Neural cell (in vitro differentiated cells): Measurements from ENCODE around the gene ARHGEF25. TPM values are rescaled to one million over a fixed set of nuclear protein-coding genes. Genes with fewer than 3 reads are reported as not detected.

Experiments
- H2AFZ ChIP-seq: fragments of 200-600, 300-800 bp; sonication (generic), shearing (Covaris generic); 2 replicates; pipeline ENCODE4 v1.6.0; 2014; ENCODE audit warnings: low read depth, mild to moderate bottlenecking, antibody characterized with exemption, low read length, moderate library complexity
- H3F3A ChIP-seq: fragments of 200-600 bp; shearing (Covaris generic); 2 replicates; pipeline ENCODE4 v1.6.1; 2016; ENCODE audit warnings: mild to moderate bottlenecking, moderate library complexity, mixed read lengths, antibody characterized with exemption, low read length; ENCODE audit not compliant: insufficient read depth, poor library complexity, severe bottlenecking
- H3K27ac ChIP-seq: fragments of 200-600, 300-800 bp; sonication (generic), shearing (Covaris generic); 2 replicates; pipeline ENCODE4 v1.5.1; 2014; ENCODE audit warnings: mild to moderate bottlenecking, low read length, moderate library complexity
- H3K27me3 ChIP-seq: fragments of 300-800, 200-600 bp; sonication (generic), shearing (Covaris generic); 2 replicates; pipeline ENCODE4 v1.6.0; 2014; ENCODE audit warnings: mild to moderate bottlenecking, low read depth, low read length, moderate library complexity; ENCODE audit not compliant: insufficient read depth
- H3K36me3 ChIP-seq: fragments of 300-800, 200-600 bp; sonication (generic), shearing (Covaris generic); 2 replicates; pipeline ENCODE4 v1.5.1; 2014; ENCODE audit warnings: mild to moderate bottlenecking, antibody characterized with exemption, low read length, moderate library complexity; ENCODE audit not compliant: insufficient read depth
- H3K4me2 ChIP-seq: fragments of 300-800, 200-600 bp; sonication (generic), shearing (Covaris generic); 2 replicates; pipeline ENCODE4 v1.6.0; 2014; ENCODE audit warnings: mild to moderate bottlenecking, low read length
- H3K4me3 ChIP-seq: fragments of 300-800, 200-600 bp; sonication (generic), shearing (Covaris generic); 2 replicates; pipeline ENCODE4 v1.5.1; 2014; ENCODE audit warnings: mild to moderate bottlenecking, low read length, moderate library complexity
- H3K79me2 ChIP-seq: fragments of 200-600 bp; shearing (Covaris generic); replicated peaks from 2 replicates; pipeline ENCODE4 v1.6.0; 2014; ENCODE audit warnings: mild to moderate bottlenecking, low read length, moderate library complexity; ENCODE audit not compliant: insufficient read depth
- H3K9ac ChIP-seq: fragments of 300-800, 200-600 bp; sonication (generic), shearing (Covaris generic); 2 replicates; pipeline ENCODE4 v1.6.1; 2016; ENCODE audit warnings: mild to moderate bottlenecking, low read length, mixed read lengths
- H3K9me2 ChIP-seq: fragments of 200-600 bp; shearing (Covaris generic); 2 replicates; pipeline ENCODE4 v1.6.1; 2016; ENCODE audit warnings: mild to moderate bottlenecking, low read length, mixed read lengths; ENCODE audit not compliant: insufficient read depth
- H3K9me3 ChIP-seq: fragments of 200-600, 300-800 bp; sonication (generic), shearing (Covaris generic); 2 replicates; pipeline ENCODE4 v1.6.1; 2016; ENCODE audit warnings: mild to moderate bottlenecking, mixed run types, low read length, moderate library complexity, mixed read lengths
- H4K20me1 ChIP-seq: fragments of 200-600 bp; shearing (Covaris generic); 2 replicates; pipeline ENCODE4 v1.6.1; 2016; ENCODE audit warnings: mild to moderate bottlenecking, mixed run types; ENCODE audit not compliant: insufficient read depth
- CTCF ChIP-seq: fragments of 450-650 bp; IDR thresholded peaks from 2 replicates; pipeline ENCODE4 v1.5.1; 2014; ENCODE audit warnings: antibody characterized with exemption, mild to moderate bottlenecking, moderate library complexity; ENCODE audit not compliant: poor library complexity, severe bottlenecking
- EP300 ChIP-seq: fragments of 450-650 bp; conservative IDR thresholded peaks from 2 replicates; pipeline ENCODE4 v1.6.1; 2014; ENCODE audit warnings: antibody characterized with exemption, mild to moderate bottlenecking, moderate library complexity; ENCODE audit not compliant: poor library complexity, severe bottlenecking
- EZH2 ChIP-seq: fragments of 200-600, 300-800 bp; shearing (Covaris generic), sonication (generic); IDR thresholded peaks from 2 replicates; pipeline ENCODE4 v1.6.1; 2014; ENCODE audit warnings: antibody characterized with exemption, low read length, borderline replicate concordance, mild to moderate bottlenecking; ENCODE audit not compliant: insufficient read depth, poor library complexity, severe bottlenecking
- MXI1 ChIP-seq: fragments of 450-650 bp; conservative IDR thresholded peaks from 2 replicates; pipeline ENCODE4 v1.6.1; 2014; ENCODE audit warnings: antibody characterized with exemption, mild to moderate bottlenecking; ENCODE audit not compliant: poor library complexity, severe bottlenecking
- POLR2AphosphoS5 ChIP-seq: IDR thresholded peaks from 2 replicates; pipeline ENCODE4 v1.6.1; 2012
- RAD21 ChIP-seq: fragments of 450-650 bp; conservative IDR thresholded peaks from 2 replicates; pipeline ENCODE4 v1.6.1; 2014; ENCODE audit warnings: antibody characterized with exemption, mild to moderate bottlenecking, moderate library complexity
- polyA plus RNA-seq: library from polyadenylated mRNA; depleted of rRNA; stranded (reverse); fragments of >200 nt; gene quantifications from 2 replicates; pipeline ENCODE4 v1.2.3, GENCODE V29; 2014
- TF ChIP-seq, protein P1 (sequence below): IDR thresholded peaks from 2 replicates; pipeline ENCODE4 v1.6.1; 2012; ENCODE audit warnings: borderline replicate concordance

Gene ARHGEF25
- polyA plus RNA-seq, 1 donor from 2014 or later: 12.9 TPM

DNA sequence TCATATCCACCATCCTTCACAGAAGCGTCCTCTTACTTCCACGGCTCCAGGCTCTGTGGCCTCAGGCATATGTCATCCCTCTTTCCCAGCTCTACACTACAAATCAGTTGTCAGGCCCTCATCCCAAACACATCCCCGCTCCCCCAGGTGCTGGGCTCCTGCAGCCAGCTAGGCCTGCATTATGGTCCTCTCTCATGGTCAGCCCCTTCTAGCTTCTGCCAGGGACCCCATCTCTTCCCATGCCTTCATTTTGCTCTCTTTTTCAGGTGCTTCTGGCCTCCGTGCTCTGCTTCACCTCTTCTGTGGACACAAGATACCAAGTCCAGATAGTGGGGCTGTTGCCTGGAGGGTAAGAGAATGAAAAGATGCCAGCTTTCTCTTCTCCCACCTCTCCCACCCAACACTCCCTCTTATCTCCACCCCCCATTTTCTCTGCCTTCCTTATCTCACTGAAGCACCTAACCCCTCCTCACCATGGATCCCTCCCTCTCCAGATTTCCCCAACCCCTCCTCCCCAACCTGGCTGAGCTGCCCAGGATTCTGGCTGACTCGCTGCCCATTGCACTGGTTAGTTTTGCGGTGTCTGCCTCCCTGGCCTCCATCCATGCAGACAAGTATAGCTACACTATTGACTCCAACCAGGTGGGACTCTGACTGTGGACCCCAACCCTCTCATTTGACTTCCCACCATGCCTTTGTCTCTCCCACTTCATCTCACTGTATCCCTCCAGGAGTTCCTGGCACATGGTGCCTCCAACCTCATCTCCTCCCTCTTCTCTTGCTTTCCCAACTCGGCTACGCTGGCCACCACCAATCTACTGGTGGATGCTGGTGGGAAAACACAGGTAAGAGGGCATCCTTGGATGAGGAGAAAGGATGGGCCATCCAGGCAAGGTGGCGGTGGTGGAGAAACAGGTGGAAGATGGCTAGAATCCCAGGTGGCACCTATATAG, 11.3 kb downstream of the ARHGEF25 start (continued):
- TF ChIP-seq CTCF: no peak

GRCh38 chr12:57623385-57623784, 12.2 kb downstream of the ARHGEF25 start:
- Histone ChIP-seq H3K27ac (no peak overlapping the region), H3K9ac (no peak overlapping the region), H3K79me2 (no peaks in the 10 kb centered on the region), H3K9me3 (no peaks in the 10 kb centered on the region), H3F3A (no peaks in the 10 kb centered on the region), H3K27me3 (peaks cover 83% of the 10 kb centered on the region), H3K4me2 (no peak overlapping the region), H2AFZ (no peak overlapping the region), H3K9me2 (no peaks in the 10 kb centered on the region), H4K20me1 (no peaks in the 10 kb centered on the region), H3K36me3 (peaks cover 2% of the 10 kb centered on the region), H3K4me3 (no peak overlapping the region)
- TF ChIP-seq MXI1 (no peak), EZH2 (no peak), POLR2AphosphoS5 (no peak), RAD21 (no peak), CTCF (no peak), EP300 (no peak)
- TF ChIP-seq, protein P1, sequence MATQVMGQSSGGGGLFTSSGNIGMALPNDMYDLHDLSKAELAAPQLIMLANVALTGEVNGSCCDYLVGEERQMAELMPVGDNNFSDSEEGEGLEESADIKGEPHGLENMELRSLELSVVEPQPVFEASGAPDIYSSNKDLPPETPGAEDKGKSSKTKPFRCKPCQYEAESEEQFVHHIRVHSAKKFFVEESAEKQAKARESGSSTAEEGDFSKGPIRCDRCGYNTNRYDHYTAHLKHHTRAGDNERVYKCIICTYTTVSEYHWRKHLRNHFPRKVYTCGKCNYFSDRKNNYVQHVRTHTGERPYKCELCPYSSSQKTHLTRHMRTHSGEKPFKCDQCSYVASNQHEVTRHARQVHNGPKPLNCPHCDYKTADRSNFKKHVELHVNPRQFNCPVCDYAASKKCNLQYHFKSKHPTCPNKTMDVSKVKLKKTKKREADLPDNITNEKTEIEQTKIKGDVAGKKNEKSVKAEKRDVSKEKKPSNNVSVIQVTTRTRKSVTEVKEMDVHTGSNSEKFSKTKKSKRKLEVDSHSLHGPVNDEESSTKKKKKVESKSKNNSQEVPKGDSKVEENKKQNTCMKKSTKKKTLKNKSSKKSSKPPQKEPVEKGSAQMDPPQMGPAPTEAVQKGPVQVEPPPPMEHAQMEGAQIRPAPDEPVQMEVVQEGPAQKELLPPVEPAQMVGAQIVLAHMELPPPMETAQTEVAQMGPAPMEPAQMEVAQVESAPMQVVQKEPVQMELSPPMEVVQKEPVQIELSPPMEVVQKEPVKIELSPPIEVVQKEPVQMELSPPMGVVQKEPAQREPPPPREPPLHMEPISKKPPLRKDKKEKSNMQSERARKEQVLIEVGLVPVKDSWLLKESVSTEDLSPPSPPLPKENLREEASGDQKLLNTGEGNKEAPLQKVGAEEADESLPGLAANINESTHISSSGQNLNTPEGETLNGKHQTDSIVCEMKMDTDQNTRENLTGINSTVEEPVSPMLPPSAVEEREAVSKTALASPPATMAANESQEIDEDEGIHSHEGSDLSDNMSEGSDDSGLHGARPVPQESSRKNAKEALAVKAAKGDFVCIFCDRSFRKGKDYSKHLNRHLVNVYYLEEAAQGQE: no peak
